GM10847 (cell line): ENCODE data around the gene SLC35F1.

ENCODE experiments used
- POLR2A ChIP-seq: IDR thresholded peaks from 2 replicates; pipeline ENCODE4 v1.6.1; 2011; ENCODE audit not compliant: insufficient read length; ENCODE audit errors: extremely low read depth

Gene SLC35F1

GRCh38 chr6:118186672-118187567, 279.9 kb downstream of the SLC35F1 start:
- TF ChIP-seq POLR2A: no peak

GRCh38 chr6:118187568-118188164, 280.6 kb downstream of the SLC35F1 start:
- no peak for TF ChIP-seq POLR2A

- TF ChIP-seq POLR2A: no peak
Observed at GRCh38 chr6:118188561-118188960, 281.5 kb downstream of the SLC35F1 start.

- no peak for TF ChIP-seq POLR2A
Observed at GRCh38 chr6:118197539-118197938, 290.5 kb downstream of the SLC35F1 start.

GRCh38 chr6:118198746-118199145, 291.7 kb downstream of the SLC35F1 start:
- no peak for TF ChIP-seq POLR2A

GRCh38 chr6:118200160-118200559, 293.1 kb downstream of the SLC35F1 start:
- TF ChIP-seq POLR2A: no peak

- TF ChIP-seq POLR2A: no peak
Observed at GRCh38 chr6:118202517-118202916, 295.5 kb downstream of the SLC35F1 start.

GRCh38 chr6:118203545-118203944, 296.5 kb downstream of the SLC35F1 start:
- TF ChIP-seq POLR2A: no peak

- TF ChIP-seq POLR2A: no peak
Observed at GRCh38 chr6:118206221-118206620, 299.2 kb downstream of the SLC35F1 start.

- TF ChIP-seq POLR2A: no peak
Observed at GRCh38 chr6:118207947-118208346, 300.9 kb downstream of the SLC35F1 start.

- TF ChIP-seq POLR2A: no peak
Observed at GRCh38 chr6:118212451-118213173, 305.5 kb downstream of the SLC35F1 start.

- TF ChIP-seq POLR2A: no peak
Observed at GRCh38 chr6:118215269-118215668, 308.2 kb downstream of the SLC35F1 start.

- TF ChIP-seq POLR2A: no peak
Observed at GRCh38 chr6:118216751-118217150, 309.7 kb downstream of the SLC35F1 start.

- TF ChIP-seq POLR2A: no peak
Observed at GRCh38 chr6:118218156-118218555, 311.1 kb downstream of the SLC35F1 start.

GRCh38 chr6:118220429-118221128, 313.5 kb downstream of the SLC35F1 start:
- no peak for TF ChIP-seq POLR2A

GRCh38 chr6:118223316-118223715, 316.3 kb downstream of the SLC35F1 start:
- TF ChIP-seq POLR2A: no peak

- TF ChIP-seq POLR2A: no peak
Observed at GRCh38 chr6:118228886-118229285, 321.8 kb downstream of the SLC35F1 start.
